ENCODE data around the gene GPANK1.

- no peak for TF ChIP-seq CTCF (IDR thresholded peaks at IDR 0.05)
- no peak for TF ChIP-seq POLR2A (IDR thresholded peaks at IDR 0.05)
Measured at GRCh38 chr6:31629014-31629413, 35.8 kb downstream of the GPANK1 start.

All from adrenal gland (tissue), 5 donors.